Spleen (tissue), 11 donors: Measurements from ENCODE around the gene GGN. TPM values are rescaled to one million over a fixed set of nuclear protein-coding genes. Genes with fewer than 3 reads are reported as not detected.
"Not testable (repeated sequence)": the region's sequence is repeated elsewhere in the genome, so short reads cannot be mapped to it uniquely, and the experiment has no call there.

Experiments used
- DNase-seq: peaks from one replicate; pipeline ENCODE4 v3.0.0-alpha.2; 2020
- H3K27ac ChIP-seq, 8 donors: fragments of 200-600 bp; sonication (generic) in 7 of 8; 1 replicate in 4 of 8; 2 replicates in 4 of 8; pipeline versions ENCODE4 v1.5.0 to v1.8.0; 2016 to 2021; ENCODE audit warnings: inconsistent platforms in 4 of 8, mild to moderate bottlenecking in 4 of 8, moderate library complexity in 1 of 8
- H3K27me3 ChIP-seq, 7 donors: fragments of 200-600 bp; sonication (generic) in 6 of 7; replicated peaks in 1 of 7; 1 replicate in 4 of 7; 2 replicates in 3 of 7; pipeline versions ENCODE4 v1.5.0 to v1.8.0; 2016 to 2021; ENCODE audit warnings: inconsistent platforms in 3 of 7, mild to moderate bottlenecking in 1 of 7
- H3K36me3 ChIP-seq, 6 donors: fragments of 200-600 bp; sonication (generic) in 5 of 6; 1 replicate in 4 of 6; 2 replicates in 2 of 6; pipeline versions ENCODE4 v1.5.0 to v1.8.0; 2016 to 2021; ENCODE audit warnings: inconsistent platforms in 2 of 6
- H3K4me1 ChIP-seq, 6 donors: fragments of 200-600 bp; sonication (generic) in 5 of 6; 1 replicate in 3 of 6; 2 replicates in 3 of 6; pipeline versions ENCODE4 v1.5.0 to v1.8.0; 2016 to 2021; ENCODE audit warnings: inconsistent platforms in 3 of 6
- H3K4me3 ChIP-seq, 8 donors: fragments of 200-600 bp; sonication (generic) in 7 of 8; 1 replicate in 4 of 8; 2 replicates in 4 of 8; pipeline versions ENCODE4 v1.5.0 to v1.8.0; 2016 to 2021; ENCODE audit warnings: inconsistent platforms in 4 of 8, mild to moderate bottlenecking in 4 of 8, moderate library complexity in 2 of 8
- H3K9me3 ChIP-seq, 8 donors: fragments of 200-600 bp; sonication (generic) in 7 of 8; 1 replicate in 4 of 8; 2 replicates in 4 of 8; pipeline versions ENCODE4 v1.5.0 to v1.8.0; 2016 to 2021; ENCODE audit warnings: inconsistent platforms in 4 of 8
- POLR2A ChIP-seq, 3 donors: fragments of 450-650 bp; IDR thresholded peaks; one replicate each; pipeline ENCODE4 v1.5.1; 2017; ENCODE audit warnings: antibody characterized with exemption in 3 of 3, mild to moderate bottlenecking in 1 of 3
- POLR2AphosphoS5 ChIP-seq, 3 donors: sonication (generic); formaldehyde crosslinking; IDR thresholded peaks; one replicate each; pipeline ENCODE4 v1.5.1; 2017; ENCODE audit warnings: antibody characterized with exemption in 3 of 3
- WGBS, 5 donors: extraction: QIAGEN DNeasy Blood & Tissue Kit in 3 of 5; methylation state at CpG; one replicate each; pipeline versions ENCODE4 v1.1.5 to v1.1.7; 2013 to 2018; 5-methylcytosine and 5-hydroxymethylcytosine counted together
- intact Hi-C: fragments of 100-400 bp; cut with DNase I; formaldehyde crosslinking; loops from one replicate; pipeline ENCODE4 v1.15.0; 2023; ENCODE audit warnings: low total_unique reads
- polyA plus RNA-seq, 3 donors: library from polyadenylated mRNA; stranded (reverse); fragments of 200-250 nt; gene quantifications; one replicate each; pipeline ENCODE4 v1.2.1, GENCODE V29; 2013
- total RNA-seq, 7 donors: library from RNA; depleted of rRNA in 3 of 7; stranded (reverse); fragments of >200 nt in 3 of 7; fragmentation: NEBNext Ultra II Directional in 4 of 7; extraction: Animal tissue kit (Norgen Biotek cat#: 25700) in 4 of 7; gene quantifications; one replicate each; pipeline versions ENCODE4 v1.1.0 to v1.2.1, GENCODE V29; 2016 to 2021
- TF ChIP-seq, protein P1 (sequence below), 11 experiments: fragments of 200-600 bp in 7 of 11; fragments of 450-650 bp in 4 of 11; sonication (generic) in 4 of 11; IDR thresholded peaks in 8 of 11; conservative IDR thresholded peaks in 3 of 11; 1 replicate in 7 of 11; 2 replicates in 4 of 11; pipeline versions ENCODE4 v1.4.0 to v1.8.0; 2016 to 2021; ENCODE audit warnings: antibody characterized with exemption in 11 of 11, inconsistent platforms in 4 of 11, mild to moderate bottlenecking in 1 of 11
- donor health status: healthy with polysubstance abuse.
- donor health status: DM: no; HTN: no; CAD: no; lungs with moderate emphysema.
- donor health status: DM: no; HTN: no; CAD: no.
- donor health status: Bipolar disorder and iron deficiency.
- donor health status: healthy.
- donor health status: DM: no; HTN: no; CAD: no.
- donor health status: DM: yes; HTN: yes; CAD: no.

The GGN gene
- total and polyA plus RNA-seq, 10 donors: 0.08 to 0.19 TPM; not detected in 8

DNA sequence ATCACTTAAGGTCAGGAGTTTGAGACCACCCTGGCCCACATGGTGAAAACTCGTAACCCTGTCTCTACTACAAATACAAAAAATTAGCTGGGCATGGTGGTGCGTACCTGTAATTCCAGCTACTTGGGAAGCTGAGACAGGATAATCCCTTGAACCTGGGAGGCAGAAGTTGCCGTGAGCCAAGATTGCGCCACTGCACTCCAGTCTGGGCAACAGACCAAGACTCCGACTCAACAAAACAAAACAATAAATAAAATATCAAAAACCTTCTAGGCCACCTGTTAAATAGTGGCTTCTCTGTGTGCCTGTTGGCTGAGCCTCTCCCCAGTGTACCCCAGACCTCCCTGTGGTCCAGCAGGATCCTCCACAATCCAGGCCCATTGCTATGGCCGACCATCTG is 16.8 kb downstream of the GGN start:
- Histone ChIP-seq H3K27me3 (peaks cover 0 to 25% (median 0%) of the 10 kb centered on the region in 7 donors), H3K36me3 (peaks cover 0 to 2% (median under 1%) of the 10 kb centered on the region in 6 donors), H3K4me3 (no peak overlapping the region), H3K9me3 (no peaks in the 10 kb centered on the region), H3K27ac (no peak overlapping the region), H3K4me1 (peaks cover 8 to 19% (median 14%) of the 10 kb centered on the region in 6 donors)
- no peak for DNase-seq
- WGBS, 5 donors: 76 to 90% (median 81%) methylated on average over 6 of the region's 6 CpGs
- intact Hi-C loops: loop anchor here (5.0 kb wide), 1 partner anchor 34 kb away; the partner anchor contains the start of gene CATSPERG
- no peak for TF ChIP-seq POLR2AphosphoS5 (IDR thresholded peaks at IDR 0.05)
- TF ChIP-seq POLR2A (IDR thresholded peaks at IDR 0.05): no peak
- TF ChIP-seq, protein P1, sequence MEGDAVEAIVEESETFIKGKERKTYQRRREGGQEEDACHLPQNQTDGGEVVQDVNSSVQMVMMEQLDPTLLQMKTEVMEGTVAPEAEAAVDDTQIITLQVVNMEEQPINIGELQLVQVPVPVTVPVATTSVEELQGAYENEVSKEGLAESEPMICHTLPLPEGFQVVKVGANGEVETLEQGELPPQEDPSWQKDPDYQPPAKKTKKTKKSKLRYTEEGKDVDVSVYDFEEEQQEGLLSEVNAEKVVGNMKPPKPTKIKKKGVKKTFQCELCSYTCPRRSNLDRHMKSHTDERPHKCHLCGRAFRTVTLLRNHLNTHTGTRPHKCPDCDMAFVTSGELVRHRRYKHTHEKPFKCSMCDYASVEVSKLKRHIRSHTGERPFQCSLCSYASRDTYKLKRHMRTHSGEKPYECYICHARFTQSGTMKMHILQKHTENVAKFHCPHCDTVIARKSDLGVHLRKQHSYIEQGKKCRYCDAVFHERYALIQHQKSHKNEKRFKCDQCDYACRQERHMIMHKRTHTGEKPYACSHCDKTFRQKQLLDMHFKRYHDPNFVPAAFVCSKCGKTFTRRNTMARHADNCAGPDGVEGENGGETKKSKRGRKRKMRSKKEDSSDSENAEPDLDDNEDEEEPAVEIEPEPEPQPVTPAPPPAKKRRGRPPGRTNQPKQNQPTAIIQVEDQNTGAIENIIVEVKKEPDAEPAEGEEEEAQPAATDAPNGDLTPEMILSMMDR (IDR thresholded peaks at IDR 0.05 in 8 of 11, conservative IDR thresholded peaks at IDR 0.05 in 3 of 11): no peak

DNA sequence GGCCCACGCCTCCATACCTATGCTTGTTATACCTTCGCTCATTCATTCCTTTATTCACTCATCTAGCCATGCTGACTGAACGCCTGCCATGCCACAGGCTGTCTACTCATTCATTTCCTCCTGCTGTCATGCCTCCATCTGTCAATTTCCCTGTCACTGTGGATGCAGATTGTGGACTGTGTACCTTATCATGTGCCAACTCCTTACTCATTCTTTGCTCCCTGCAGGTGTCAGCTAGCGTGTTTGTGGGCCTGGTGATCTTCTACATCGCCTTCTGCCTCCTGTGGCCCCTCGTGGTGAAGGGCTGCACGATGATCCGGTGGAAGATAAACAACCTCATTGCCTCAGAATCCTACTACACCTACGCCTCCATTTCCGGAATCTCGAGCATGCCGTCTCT is 17.5 kb downstream of the GGN start:
- Histone ChIP-seq H3K36me3 (no peaks in the 10 kb centered on the region), H3K27me3 (peaks cover 0 to 31% (median 0%) of the 10 kb centered on the region in 7 donors), H3K27ac (no peak overlapping the region), H3K4me3 (no peak overlapping the region), H3K9me3 (no peaks in the 10 kb centered on the region), H3K4me1 (peaks cover under 1 to 12% (median 6%) of the 10 kb centered on the region in 6 donors)
- no peak for DNase-seq
- intact Hi-C loops: loop anchor here (5.0 kb wide), 1 partner anchor 33 kb away; the partner anchor contains the start of gene CATSPERG
- TF ChIP-seq POLR2AphosphoS5 (IDR thresholded peaks at IDR 0.05): no peak
- TF ChIP-seq POLR2A (IDR thresholded peaks at IDR 0.05): no peak
- TF ChIP-seq, protein P1 (IDR thresholded peaks at IDR 0.05 in 8 of 11, conservative IDR thresholded peaks at IDR 0.05 in 3 of 11): no peak
- 69 to 79% (median 73%) methylated on average over 12 of the region's 12 CpGs for WGBS, 5 donors

DNA sequence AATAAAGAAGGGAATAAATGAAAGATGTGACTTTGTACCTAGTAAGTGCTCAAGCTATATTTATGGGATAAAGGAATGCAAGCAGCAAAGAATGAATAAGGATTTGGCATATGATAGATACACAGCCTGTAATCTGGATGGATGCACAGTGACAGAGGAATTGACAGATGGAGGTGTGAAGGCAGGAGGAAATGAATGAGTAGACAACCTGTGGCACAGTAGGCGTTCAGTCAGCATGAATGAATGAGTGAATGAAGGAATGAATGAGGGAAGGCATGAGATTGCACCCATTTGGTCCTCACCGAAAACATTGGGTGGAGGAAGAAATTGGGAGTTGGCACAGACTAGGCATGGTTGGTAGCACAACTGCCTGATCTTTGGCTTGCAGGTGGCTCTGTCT is 18.2 kb downstream of the GGN start:
- TF ChIP-seq POLR2A (IDR thresholded peaks at IDR 0.05) (no peak), POLR2AphosphoS5 (IDR thresholded peaks at IDR 0.05) (no peak)
- TF ChIP-seq, protein P1 (IDR thresholded peaks at IDR 0.05 in 8 of 11, conservative IDR thresholded peaks at IDR 0.05 in 3 of 11): no peak
- DNase-seq: no peak
- no peak overlapping the region for H3K4me3 ChIP-seq
- H3K36me3 ChIP-seq: no peaks in the 10 kb centered on the region
- H3K27me3 ChIP-seq: peaks cover 0 to 36% (median 0%) of the 10 kb centered on the region in 7 donors
- H3K4me1 ChIP-seq: peaks cover 0 to 8% (median 4%) of the 10 kb centered on the region in 6 donors
- intact Hi-C loops: no loop called here
- 86 to 92% (median 89%) methylated on average over 2 of the region's 2 CpGs for WGBS, 5 donors
- no peak overlapping the region for H3K27ac ChIP-seq
- H3K9me3 ChIP-seq: no peaks in the 10 kb centered on the region

DNA sequence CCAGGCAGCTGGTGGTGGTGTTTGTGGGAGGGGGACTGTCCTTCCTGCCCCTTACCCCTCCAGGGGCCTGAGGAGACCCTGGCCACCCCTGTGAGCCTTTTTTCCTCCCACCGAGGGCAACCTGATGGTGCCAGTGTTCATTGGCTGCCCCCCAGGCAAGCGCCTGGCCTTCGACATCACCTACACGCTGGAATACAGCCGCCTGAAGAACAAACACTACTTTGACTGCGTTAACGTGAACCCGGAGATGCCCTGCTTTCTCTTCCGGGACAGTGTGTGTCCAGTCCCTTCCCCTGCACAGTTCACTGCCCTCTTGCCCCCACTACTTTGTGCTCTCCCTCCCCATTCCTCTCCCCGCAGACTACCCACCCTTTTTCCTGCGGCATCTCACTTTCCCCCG is 20.8 kb downstream of the GGN start:
- Histone ChIP-seq H3K27me3 (peaks cover 0 to 48% (median 0%) of the 10 kb centered on the region in 7 donors), H3K4me1 (peaks cover 5 to 12% (median 10%) of the 10 kb centered on the region in 6 donors), H3K9me3 (no peaks in the 10 kb centered on the region), H3K27ac (no peak overlapping the region), H3K4me3 (no peak overlapping the region), H3K36me3 (no peaks in the 10 kb centered on the region)
- no peak for DNase-seq
- WGBS, 5 donors: 79 to 88% (median 85%) methylated on average over 12 of the region's 12 CpGs
- TF ChIP-seq POLR2A (IDR thresholded peaks at IDR 0.05): no peak
- TF ChIP-seq, protein P1 (IDR thresholded peaks at IDR 0.05 in 8 of 11, conservative IDR thresholded peaks at IDR 0.05 in 3 of 11): no peak
- TF ChIP-seq POLR2AphosphoS5 (IDR thresholded peaks at IDR 0.05): no peak
- intact Hi-C loops: no loop called here

DNA sequence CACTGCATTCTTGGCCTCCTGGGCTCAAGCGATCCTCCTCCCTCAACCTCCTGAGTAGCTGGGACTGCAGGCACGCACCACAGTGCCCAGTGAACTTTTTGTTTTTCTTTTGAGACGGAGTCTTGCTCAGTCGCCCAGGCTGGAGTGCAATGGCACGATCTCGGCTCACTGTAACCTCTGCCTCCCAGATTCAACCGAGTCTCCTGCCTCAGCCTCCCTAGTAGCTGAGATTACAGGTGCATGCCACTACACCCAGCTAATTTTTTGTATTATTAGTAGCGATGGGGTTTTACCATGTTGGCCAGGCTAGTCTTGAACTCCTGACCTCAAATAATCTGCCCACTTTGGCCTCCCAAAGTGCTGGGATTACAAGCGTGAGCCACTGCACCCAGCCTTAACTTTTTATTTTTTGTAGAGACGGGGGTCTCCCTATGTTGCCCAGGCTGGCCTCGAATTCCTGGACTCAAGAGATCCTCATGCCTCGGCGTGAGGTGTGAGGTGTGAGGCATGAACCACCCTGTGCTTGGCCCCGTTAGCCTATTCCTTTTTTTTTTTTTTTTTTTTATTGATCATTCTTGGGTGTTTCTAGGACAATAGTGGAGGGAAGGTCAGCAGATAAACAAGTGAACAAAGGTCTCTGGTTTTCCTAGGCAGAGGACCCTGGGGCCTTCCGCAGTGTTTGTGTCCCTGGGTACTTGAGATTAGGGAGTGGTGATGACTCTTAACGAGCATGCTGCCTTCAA is 24.7 kb downstream of the GGN start:
- Histone ChIP-seq H3K4me1 (peaks cover 8 to 24% (median 19%) of the 10 kb centered on the region in 6 donors), H3K27me3 (peaks cover 0 to 73% (median 4%) of the 10 kb centered on the region in 7 donors), H3K4me3 (peak overlapping the region in 6 of 8 donors; percentile 60 to 83 (median 70)), H3K27ac (peak overlapping the region in 5 of 8 donors; percentile 66 to 81 (median 67))
- WGBS, 5 donors: 79 to 86% (median 81%) methylated on average over 14 to 16 of the region's 16 CpGs
- intact Hi-C loops, DNase-seq, H3K9me3 ChIP-seq, H3K36me3 ChIP-seq: not testable (repeated sequence)
